ENCODE data around the gene GJA5.

DNA sequence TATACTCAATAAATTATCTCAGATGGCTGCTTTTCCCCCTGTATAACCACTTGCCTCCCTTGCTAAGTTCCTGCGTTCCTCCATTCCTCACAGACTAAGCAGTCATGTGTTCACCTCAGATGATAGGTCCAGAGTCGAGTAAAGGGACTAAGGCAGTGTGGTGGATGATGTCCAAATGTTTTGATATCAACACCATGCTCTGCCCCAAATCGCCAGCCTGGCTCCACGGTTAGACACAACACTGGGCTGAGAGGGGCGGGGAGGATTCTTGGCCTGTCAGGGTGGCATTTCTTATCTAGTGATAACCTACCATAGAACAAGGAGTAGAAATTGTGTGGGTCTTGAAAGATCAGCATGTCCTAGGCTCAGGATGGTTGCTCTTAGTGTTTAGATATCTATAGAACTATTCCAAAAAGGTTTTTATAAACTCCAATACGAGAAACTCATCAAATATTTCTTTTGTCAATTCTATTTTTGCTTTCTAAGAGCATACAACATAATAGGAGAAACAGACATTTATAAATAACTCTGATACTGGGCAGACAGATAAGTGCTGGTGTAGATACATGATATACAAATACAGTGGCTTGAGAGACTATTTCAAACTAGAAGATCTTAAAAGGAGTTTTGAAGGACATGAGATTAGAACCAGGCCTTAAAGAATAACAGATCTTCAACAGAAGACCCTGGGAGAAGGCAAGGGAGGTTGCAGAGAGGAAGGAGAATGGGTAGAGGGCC is 21.5 kb downstream of the GJA5 start:
- TF ChIP-seq, protein P1, sequence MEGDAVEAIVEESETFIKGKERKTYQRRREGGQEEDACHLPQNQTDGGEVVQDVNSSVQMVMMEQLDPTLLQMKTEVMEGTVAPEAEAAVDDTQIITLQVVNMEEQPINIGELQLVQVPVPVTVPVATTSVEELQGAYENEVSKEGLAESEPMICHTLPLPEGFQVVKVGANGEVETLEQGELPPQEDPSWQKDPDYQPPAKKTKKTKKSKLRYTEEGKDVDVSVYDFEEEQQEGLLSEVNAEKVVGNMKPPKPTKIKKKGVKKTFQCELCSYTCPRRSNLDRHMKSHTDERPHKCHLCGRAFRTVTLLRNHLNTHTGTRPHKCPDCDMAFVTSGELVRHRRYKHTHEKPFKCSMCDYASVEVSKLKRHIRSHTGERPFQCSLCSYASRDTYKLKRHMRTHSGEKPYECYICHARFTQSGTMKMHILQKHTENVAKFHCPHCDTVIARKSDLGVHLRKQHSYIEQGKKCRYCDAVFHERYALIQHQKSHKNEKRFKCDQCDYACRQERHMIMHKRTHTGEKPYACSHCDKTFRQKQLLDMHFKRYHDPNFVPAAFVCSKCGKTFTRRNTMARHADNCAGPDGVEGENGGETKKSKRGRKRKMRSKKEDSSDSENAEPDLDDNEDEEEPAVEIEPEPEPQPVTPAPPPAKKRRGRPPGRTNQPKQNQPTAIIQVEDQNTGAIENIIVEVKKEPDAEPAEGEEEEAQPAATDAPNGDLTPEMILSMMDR (IDR thresholded peaks at IDR 0.05; ENCODE audit: insufficient read depth, low read length, poor library complexity, severe bottlenecking) = no peak
- TF ChIP-seq EZH2phosphoT487 (conservative IDR thresholded peaks at IDR 0.05; ENCODE audit: low read length) = no peak
